ENCODE results near the gene CD8B. TPM values are rescaled to one million over a fixed set of nuclear protein-coding genes. Genes with fewer than 3 reads are reported as not detected.

The CD8B gene
- total RNA-seq, 1 donor from 2014 or later = not detected

DNA sequence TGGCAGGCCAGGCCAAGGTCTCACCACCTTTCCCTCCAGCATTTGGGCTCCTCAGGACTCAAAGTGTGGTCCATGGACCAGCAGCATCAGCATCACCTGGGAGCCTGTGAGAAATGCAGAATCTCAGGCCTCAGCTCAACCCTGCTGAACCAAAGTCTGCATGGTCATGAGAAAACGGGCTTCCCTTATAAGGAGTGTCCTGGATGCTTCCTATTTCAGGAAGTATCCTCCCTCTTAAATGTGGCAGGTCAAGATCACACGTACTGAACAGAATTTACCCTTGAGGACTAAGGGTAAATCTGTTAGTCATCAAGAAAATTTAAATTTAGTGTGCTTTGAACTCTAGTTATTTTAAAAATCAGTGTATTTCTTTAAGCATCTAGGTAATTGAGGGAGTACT is 82.7 kb downstream of the CD8B start:
- no peaks in the 10 kb centered on the region for H3K9me3 ChIP-seq (ENCODE audit: insufficient read depth, low read depth, low read length)
- no peaks in the 10 kb centered on the region for H3K36me3 ChIP-seq (ENCODE audit: insufficient read depth, low read length)
- H3K4me2 ChIP-seq (ENCODE audit: low read length) = no peak overlapping the region
- peaks cover 2% of the 10 kb centered on the region for H3K27me3 ChIP-seq (ENCODE audit: insufficient read depth, low read length)
- no peaks in the 10 kb centered on the region for H3K4me1 ChIP-seq (ENCODE audit: insufficient read depth, low read length)
- Mint-ChIP-seq H3K27ac (ENCODE audit: unreplicated experiment) (no peak overlapping the region), H3K36me3 (ENCODE audit: low read depth, unreplicated experiment) (peaks cover 4% of the 10 kb centered on the region), H3K27me3 (ENCODE audit: low read depth, unreplicated experiment) (no peaks in the 10 kb centered on the region), H3K9me3 (ENCODE audit: unreplicated experiment) (no peaks in the 10 kb centered on the region), H3K4me1 (ENCODE audit: low read depth, unreplicated experiment) (no peaks in the 10 kb centered on the region), H3K4me3 (ENCODE audit: unreplicated experiment) (no peak overlapping the region)
- no peak overlapping the region for H3K4me3 ChIP-seq (ENCODE audit: insufficient read depth, low read depth, low read length)
- no peaks in the 10 kb centered on the region for H3K79me2 ChIP-seq (ENCODE audit: insufficient read depth, low read length)
- no peak overlapping the region for H2AFZ ChIP-seq (ENCODE audit: low read depth, low read length)
- no peak for DNase-seq (ENCODE audit: low read depth)
- no peak for FAIRE-seq
- TF ChIP-seq, protein P1, sequence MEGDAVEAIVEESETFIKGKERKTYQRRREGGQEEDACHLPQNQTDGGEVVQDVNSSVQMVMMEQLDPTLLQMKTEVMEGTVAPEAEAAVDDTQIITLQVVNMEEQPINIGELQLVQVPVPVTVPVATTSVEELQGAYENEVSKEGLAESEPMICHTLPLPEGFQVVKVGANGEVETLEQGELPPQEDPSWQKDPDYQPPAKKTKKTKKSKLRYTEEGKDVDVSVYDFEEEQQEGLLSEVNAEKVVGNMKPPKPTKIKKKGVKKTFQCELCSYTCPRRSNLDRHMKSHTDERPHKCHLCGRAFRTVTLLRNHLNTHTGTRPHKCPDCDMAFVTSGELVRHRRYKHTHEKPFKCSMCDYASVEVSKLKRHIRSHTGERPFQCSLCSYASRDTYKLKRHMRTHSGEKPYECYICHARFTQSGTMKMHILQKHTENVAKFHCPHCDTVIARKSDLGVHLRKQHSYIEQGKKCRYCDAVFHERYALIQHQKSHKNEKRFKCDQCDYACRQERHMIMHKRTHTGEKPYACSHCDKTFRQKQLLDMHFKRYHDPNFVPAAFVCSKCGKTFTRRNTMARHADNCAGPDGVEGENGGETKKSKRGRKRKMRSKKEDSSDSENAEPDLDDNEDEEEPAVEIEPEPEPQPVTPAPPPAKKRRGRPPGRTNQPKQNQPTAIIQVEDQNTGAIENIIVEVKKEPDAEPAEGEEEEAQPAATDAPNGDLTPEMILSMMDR (IDR thresholded peaks at IDR 0.05; ENCODE audit: insufficient read depth, low read depth, low read length) = no peak
- no peak for TF ChIP-seq EZH2 (IDR thresholded peaks at IDR 0.05; ENCODE audit: insufficient read depth, low read length)
- no peaks in the 10 kb centered on the region for H4K20me1 ChIP-seq (ENCODE audit: insufficient read depth, low read length)
- no peak overlapping the region for H3K9ac ChIP-seq (ENCODE audit: low read length)
- H3K27ac ChIP-seq (ENCODE audit: low read depth, low read length) = no peak overlapping the region

DNA sequence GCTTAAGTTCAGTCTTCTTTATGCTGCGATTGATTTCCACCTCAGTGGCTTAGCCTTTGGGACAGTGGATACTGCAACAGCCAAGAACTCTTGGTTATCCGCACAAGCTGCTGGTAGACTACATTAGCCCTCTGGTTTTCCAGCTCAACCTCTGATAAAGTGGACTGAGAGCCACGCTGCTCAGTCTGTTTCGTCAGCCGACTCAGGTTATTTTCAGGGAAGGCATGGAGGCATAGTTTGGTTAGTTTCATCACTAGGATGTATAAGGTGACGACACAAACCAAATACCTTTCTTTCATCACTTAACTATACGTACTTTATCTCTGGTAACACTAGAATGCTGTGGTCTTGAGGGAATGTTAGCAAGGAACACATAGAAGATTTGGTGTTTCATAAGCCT is 85.2 kb downstream of the CD8B start:
- TF ChIP-seq EZH2 (IDR thresholded peaks at IDR 0.05; ENCODE audit: insufficient read depth, low read length) = no peak
- no peak overlapping the region for H3K9ac ChIP-seq (ENCODE audit: low read length)
- DNase-seq (ENCODE audit: low read depth) = no peak
- no peaks in the 10 kb centered on the region for H3K79me2 ChIP-seq (ENCODE audit: insufficient read depth, low read length)
- H4K20me1 ChIP-seq (ENCODE audit: insufficient read depth, low read length) = no peaks in the 10 kb centered on the region
- H3K9me3 ChIP-seq (ENCODE audit: insufficient read depth, low read depth, low read length) = no peaks in the 10 kb centered on the region
- peaks cover 12% of the 10 kb centered on the region for H3K36me3 Mint-ChIP-seq (ENCODE audit: low read depth, unreplicated experiment)
- no peaks in the 10 kb centered on the region for H3K4me1 ChIP-seq (ENCODE audit: insufficient read depth, low read length)
- no peak overlapping the region for H3K4me2 ChIP-seq (ENCODE audit: low read length)
- H3K4me3 Mint-ChIP-seq (ENCODE audit: unreplicated experiment) = no peak overlapping the region
- no peaks in the 10 kb centered on the region for H3K9me3 Mint-ChIP-seq (ENCODE audit: unreplicated experiment)
- H3K4me3 ChIP-seq (ENCODE audit: insufficient read depth, low read depth, low read length) = no peak overlapping the region
- FAIRE-seq = no peak
- no peak overlapping the region for H3K27ac ChIP-seq (ENCODE audit: low read depth, low read length)
- H3K27me3 ChIP-seq (ENCODE audit: insufficient read depth, low read length) = no peaks in the 10 kb centered on the region
- no peaks in the 10 kb centered on the region for H3K4me1 Mint-ChIP-seq (ENCODE audit: low read depth, unreplicated experiment)
- no peak overlapping the region for H3K27ac Mint-ChIP-seq (ENCODE audit: unreplicated experiment)
- no peaks in the 10 kb centered on the region for H3K27me3 Mint-ChIP-seq (ENCODE audit: low read depth, unreplicated experiment)
- H2AFZ ChIP-seq (ENCODE audit: low read depth, low read length) = no peak overlapping the region
- H3K36me3 ChIP-seq (ENCODE audit: insufficient read depth, low read length) = peaks cover 4% of the 10 kb centered on the region

DNA sequence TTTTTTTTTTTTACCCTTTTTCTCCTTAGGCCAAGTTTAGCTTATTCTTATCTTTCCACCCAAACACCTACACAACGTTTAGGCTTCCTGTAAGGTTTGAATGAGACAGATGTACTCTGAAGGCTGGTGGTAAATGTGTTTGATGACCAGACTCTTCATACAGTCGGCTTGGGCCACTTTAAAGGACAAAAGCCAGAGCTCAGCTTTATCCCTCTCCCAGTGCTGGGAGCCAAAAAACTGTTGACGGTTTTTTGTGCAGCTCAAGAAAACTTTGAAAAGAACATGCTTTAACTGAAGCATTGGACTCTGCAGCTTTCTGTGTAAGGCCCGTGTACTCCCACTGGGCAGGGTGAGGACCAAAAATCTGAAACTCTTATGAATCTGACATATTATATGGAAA is 86.3 kb downstream of the CD8B start:
- no peak for TF ChIP-seq EZH2 (IDR thresholded peaks at IDR 0.05; ENCODE audit: insufficient read depth, low read length)
- TF ChIP-seq, protein P1 (IDR thresholded peaks at IDR 0.05; ENCODE audit: insufficient read depth, low read depth, low read length) = no peak
- no peak overlapping the region for H3K27ac ChIP-seq (ENCODE audit: low read depth, low read length)
- no peak overlapping the region for H3K4me3 Mint-ChIP-seq (ENCODE audit: unreplicated experiment)

More for the DNA sequence above, 86.3 kb downstream of the CD8B start:
- DNase-seq (ENCODE audit: low read depth) (no peak), FAIRE-seq (no peak)
- Histone ChIP-seq H3K79me2 (ENCODE audit: insufficient read depth, low read length) (no peaks in the 10 kb centered on the region), H3K9me3 (ENCODE audit: insufficient read depth, low read depth, low read length) (no peaks in the 10 kb centered on the region), H3K4me1 (ENCODE audit: insufficient read depth, low read length) (no peaks in the 10 kb centered on the region), H4K20me1 (ENCODE audit: insufficient read depth, low read length) (no peaks in the 10 kb centered on the region), H3K27me3 (ENCODE audit: insufficient read depth, low read length) (no peaks in the 10 kb centered on the region), H2AFZ (ENCODE audit: low read depth, low read length) (no peak overlapping the region), H3K4me2 (ENCODE audit: low read length) (no peak overlapping the region), H3K4me3 (ENCODE audit: insufficient read depth, low read depth, low read length) (no peak overlapping the region), H3K9ac (ENCODE audit: low read length) (no peak overlapping the region), H3K36me3 (ENCODE audit: insufficient read depth, low read length) (peaks cover 12% of the 10 kb centered on the region)
- Mint-ChIP-seq H3K4me1 (ENCODE audit: low read depth, unreplicated experiment) (no peaks in the 10 kb centered on the region), H3K27ac (ENCODE audit: unreplicated experiment) (no peak overlapping the region), H3K36me3 (ENCODE audit: low read depth, unreplicated experiment) (peaks cover 18% of the 10 kb centered on the region), H3K9me3 (ENCODE audit: unreplicated experiment) (no peaks in the 10 kb centered on the region), H3K27me3 (ENCODE audit: low read depth, unreplicated experiment) (no peaks in the 10 kb centered on the region)
